Central memory CD8-positive, alpha-beta T cell (primary cell): ENCODE data around the gene MAGI1.

Experiments used
- ATAC-seq: fragments of 150-1000 bp; cut with Tn5 transposase; replicated peaks from 2 replicates; pipeline ENCODE4 v1.10.0; 2022; ENCODE audit warnings: mild to moderate bottlenecking, moderate FRiP score, moderate number of reproducible peaks; ENCODE audit not compliant: poor library complexity, severe bottlenecking; ENCODE audit errors: extremely low read depth
- DNase-seq, 2 donors: peaks; one replicate each; pipeline ENCODE4 v3.0.0; 2021; ENCODE audit warnings: low spot score in 2 of 2
- H3K27ac Mint-ChIP-seq: one replicate; pipeline ENCODE4 v1.8.0; 2022; ENCODE audit warnings: low read depth, mild to moderate bottlenecking, moderate library complexity, mixed read lengths
- H3K27me3 Mint-ChIP-seq: one replicate; pipeline ENCODE4 v1.8.0; 2022; ENCODE audit warnings: mixed read lengths
- H3K36me3 Mint-ChIP-seq: one replicate; pipeline ENCODE4 v1.8.0; 2022; ENCODE audit warnings: mild to moderate bottlenecking, moderate library complexity, mixed read lengths; ENCODE audit not compliant: insufficient read depth
- H3K4me1 Mint-ChIP-seq: one replicate; pipeline ENCODE4 v1.8.0; 2022; ENCODE audit warnings: mixed read lengths
- H3K4me3 Mint-ChIP-seq: one replicate; pipeline ENCODE4 v1.8.0; 2022; ENCODE audit warnings: mild to moderate bottlenecking, moderate library complexity, mixed read lengths
- H3K9me3 Mint-ChIP-seq: one replicate; pipeline ENCODE4 v1.8.0; 2022; ENCODE audit warnings: mixed read lengths

MAGI1 gene

DNA sequence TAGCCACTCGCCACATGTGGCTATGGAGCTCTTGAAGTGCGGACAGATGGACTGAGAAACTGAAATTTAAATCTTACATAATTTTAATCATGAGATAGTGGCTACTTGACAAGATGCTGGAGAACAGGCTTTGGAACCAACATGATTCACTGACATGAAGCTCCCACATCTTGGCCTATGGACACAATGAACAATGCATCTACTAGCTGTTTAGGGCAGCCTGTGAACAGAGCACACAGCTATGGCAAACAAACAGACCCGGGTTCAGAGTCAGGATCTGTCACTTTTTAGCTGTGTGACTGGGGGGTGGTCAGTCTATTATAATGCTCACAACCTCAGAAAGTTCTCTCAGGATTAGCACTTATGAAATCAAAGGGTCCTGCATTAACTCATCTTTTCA lies 616.6 kb downstream of the MAGI1 start:
- ATAC-seq: no peak

DNA sequence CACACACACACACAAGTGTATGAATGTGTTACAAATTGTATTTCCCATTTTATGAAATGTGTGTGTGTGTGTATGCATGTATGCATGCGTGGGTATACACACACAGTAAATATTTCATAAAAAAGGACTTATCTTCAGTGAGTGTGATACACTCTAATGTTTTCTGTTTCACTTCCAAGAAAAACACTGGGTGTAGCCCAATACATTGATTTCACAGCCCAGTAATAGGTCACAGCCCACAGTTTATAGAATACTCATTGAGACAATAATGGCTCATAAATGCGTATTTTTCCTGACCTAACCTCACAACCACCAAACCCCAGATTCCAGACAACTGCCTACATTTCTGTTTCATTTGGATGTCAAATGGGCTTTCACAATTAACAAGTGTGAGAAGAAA lies 619.5 kb downstream of the MAGI1 start:
- H3K36me3 Mint-ChIP-seq: no peaks in the 10 kb centered on the region
- ATAC-seq (no peak), DNase-seq (no peak)
- H3K9me3 Mint-ChIP-seq: peaks cover 21% of the 10 kb centered on the region
- no peaks in the 10 kb centered on the region for H3K27me3 Mint-ChIP-seq
- H3K4me3 Mint-ChIP-seq: no peak overlapping the region
- H3K4me1 Mint-ChIP-seq: no peaks in the 10 kb centered on the region
- H3K27ac Mint-ChIP-seq: no peak overlapping the region

More for the DNA sequence above, 616.6 kb downstream of the MAGI1 start:
- Mint-ChIP-seq H3K36me3 (no peaks in the 10 kb centered on the region), H3K9me3 (peaks cover 21% of the 10 kb centered on the region), H3K4me1 (no peaks in the 10 kb centered on the region), H3K27me3 (no peaks in the 10 kb centered on the region), H3K4me3 (no peak overlapping the region), H3K27ac (no peak overlapping the region)
- DNase-seq: no peak

DNA sequence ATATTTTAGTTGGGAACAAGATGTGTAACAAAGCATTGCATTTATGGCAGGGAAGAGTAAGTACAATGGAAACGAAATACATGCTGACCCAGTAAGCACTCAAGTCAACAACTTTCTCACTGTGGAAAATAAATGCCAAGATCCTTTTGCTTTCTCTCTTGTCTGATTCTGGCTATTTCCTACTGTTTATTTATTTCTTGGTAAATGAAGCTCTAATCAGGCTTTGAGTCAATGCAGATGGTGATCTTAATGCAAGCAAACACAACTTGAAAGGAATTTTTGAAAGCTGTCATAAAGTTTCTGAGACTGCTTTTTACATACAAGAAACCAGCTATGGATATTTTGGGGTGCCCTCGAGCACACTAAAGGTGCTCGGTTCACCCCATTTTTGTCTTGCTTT lies 624.8 kb downstream of the MAGI1 start:
- Mint-ChIP-seq H3K9me3 (peaks cover 11% of the 10 kb centered on the region), H3K36me3 (no peaks in the 10 kb centered on the region), H3K4me1 (no peaks in the 10 kb centered on the region), H3K27ac (no peak overlapping the region), H3K27me3 (no peaks in the 10 kb centered on the region), H3K4me3 (no peak overlapping the region)
- no peak for DNase-seq
- ATAC-seq: no peak

DNA sequence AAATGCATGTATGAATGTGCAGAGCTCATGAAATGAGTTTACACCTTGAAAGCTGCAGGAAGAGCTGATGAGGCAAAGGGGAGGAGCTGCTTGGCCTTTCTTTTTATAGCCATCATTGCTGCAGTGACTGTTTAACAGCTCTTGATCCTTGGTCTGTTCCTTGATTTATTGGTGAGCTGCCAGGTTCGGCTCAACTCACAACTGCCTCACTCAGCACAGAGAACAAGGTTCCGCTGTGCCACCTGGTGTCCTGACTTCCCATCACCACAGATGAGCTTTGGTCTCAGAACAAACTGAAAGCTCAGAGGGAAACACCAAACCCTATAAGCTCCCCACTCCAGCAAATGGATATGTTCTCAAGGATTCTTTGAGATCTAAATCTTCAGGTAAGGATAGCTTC lies 626.1 kb downstream of the MAGI1 start:
- no peaks in the 10 kb centered on the region for H3K27me3 Mint-ChIP-seq
- no peak overlapping the region for H3K4me3 Mint-ChIP-seq
- DNase-seq (no peak), ATAC-seq (no peak)
- H3K36me3 Mint-ChIP-seq: no peaks in the 10 kb centered on the region
- H3K9me3 Mint-ChIP-seq: peaks cover 12% of the 10 kb centered on the region
- H3K4me1 Mint-ChIP-seq: no peaks in the 10 kb centered on the region
- no peak overlapping the region for H3K27ac Mint-ChIP-seq

DNA sequence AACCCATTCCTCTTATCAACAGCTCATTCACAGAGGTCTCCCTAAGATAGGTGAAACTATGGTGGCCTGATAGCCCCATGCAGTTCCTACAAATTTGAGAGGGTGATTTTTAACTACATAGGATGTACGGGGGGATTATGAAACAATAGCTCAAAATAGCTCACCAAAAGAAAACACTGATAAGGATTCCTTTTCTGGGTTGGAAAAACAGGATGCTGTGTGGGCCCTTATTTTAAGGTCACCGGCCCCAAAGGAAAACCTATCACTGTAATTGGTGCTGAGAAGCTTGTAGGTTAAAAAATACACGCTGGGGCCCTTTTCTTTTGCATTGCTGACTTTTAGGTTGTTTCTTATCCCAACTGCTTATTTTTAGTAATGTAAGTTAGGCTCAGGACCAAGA lies 627.4 kb downstream of the MAGI1 start:
- DNase-seq: no peak
- Mint-ChIP-seq H3K9me3 (peaks cover 12% of the 10 kb centered on the region), H3K27ac (no peak overlapping the region), H3K4me1 (no peaks in the 10 kb centered on the region), H3K36me3 (no peaks in the 10 kb centered on the region), H3K27me3 (no peaks in the 10 kb centered on the region), H3K4me3 (no peak overlapping the region)
- ATAC-seq: no peak

DNA sequence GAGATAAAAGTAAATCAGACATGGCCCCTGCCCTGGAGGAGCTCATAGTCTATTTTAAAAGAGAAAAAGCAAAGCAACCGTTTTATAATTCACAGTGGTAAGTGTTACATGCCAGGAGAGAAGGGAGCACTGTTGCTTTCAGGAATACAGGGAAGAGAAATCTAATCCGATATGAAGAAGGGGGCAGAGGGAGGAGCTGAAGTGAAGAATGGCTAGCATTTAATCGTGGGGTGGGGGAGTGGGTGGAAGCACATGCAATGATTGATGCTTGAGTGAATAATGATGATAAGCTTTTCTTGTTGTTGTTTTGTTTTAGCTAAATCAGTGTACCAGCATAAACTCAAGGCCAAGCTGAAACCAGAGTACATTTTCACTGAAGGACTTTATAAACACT lies 629.5 kb downstream of the MAGI1 start:
- H3K27ac Mint-ChIP-seq: no peak overlapping the region
- no peaks in the 10 kb centered on the region for H3K4me1 Mint-ChIP-seq
- DNase-seq (no peak), ATAC-seq (no peak)
- H3K4me3 Mint-ChIP-seq: no peak overlapping the region
- no peaks in the 10 kb centered on the region for H3K27me3 Mint-ChIP-seq
- no peaks in the 10 kb centered on the region for H3K36me3 Mint-ChIP-seq
- peaks cover 12% of the 10 kb centered on the region for H3K9me3 Mint-ChIP-seq

DNA sequence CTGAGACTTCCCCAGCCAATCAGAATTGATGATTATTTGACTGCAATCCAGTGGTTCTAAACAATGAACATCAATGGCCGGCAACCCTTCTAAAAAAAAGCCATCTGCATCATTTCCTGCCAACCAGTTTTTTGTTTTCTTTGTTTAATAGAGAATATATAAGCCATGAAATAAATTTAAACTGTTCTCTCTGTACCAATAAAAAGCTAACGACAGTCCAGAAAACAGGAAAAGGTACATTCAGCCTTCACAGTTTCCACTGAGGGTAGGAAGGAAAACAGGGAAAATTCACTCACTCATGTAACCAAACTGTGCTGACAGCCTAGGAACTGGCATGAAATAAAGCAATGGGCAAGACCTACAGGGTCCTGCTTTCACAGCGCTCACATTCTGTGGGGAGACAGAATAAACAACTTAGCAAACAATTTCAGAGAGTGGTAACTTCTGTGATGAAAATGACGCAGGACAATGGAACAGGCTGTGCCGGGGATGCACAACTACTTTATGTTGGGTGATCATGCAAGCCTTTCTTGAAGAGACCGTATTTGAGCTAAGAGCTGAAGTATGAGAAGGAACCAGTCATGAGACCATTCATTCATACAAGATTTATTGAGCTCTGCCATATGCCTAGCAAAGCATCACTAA lies 630.1 kb downstream of the MAGI1 start:
- ATAC-seq (no peak), DNase-seq (no peak)
- Mint-ChIP-seq H3K36me3 (no peaks in the 10 kb centered on the region), H3K27ac (no peak overlapping the region), H3K9me3 (peaks cover 12% of the 10 kb centered on the region), H3K4me1 (no peaks in the 10 kb centered on the region), H3K27me3 (no peaks in the 10 kb centered on the region), H3K4me3 (no peak overlapping the region)

DNA sequence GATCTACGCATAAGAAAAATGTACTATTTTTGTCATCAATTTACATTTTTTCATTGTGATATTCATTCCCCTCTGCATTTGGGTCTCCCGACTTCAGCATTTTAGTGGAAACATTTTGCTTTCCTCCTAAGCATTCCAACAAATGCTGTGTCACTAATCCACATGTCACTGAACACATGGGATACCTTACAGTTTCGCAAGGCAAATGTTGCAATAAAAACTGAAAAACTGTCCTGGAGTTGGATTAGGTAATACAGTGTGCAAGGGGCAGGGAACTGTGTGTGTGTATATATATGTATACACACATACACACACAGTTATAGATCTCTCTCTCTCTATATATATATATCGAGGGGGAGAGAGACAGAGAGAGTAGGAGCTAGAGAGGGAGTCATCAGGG lies 632.2 kb downstream of the MAGI1 start:
- ATAC-seq (no peak), DNase-seq (no peak)
- peaks cover 18% of the 10 kb centered on the region for H3K9me3 Mint-ChIP-seq
- no peaks in the 10 kb centered on the region for H3K4me1 Mint-ChIP-seq
- H3K27ac Mint-ChIP-seq: no peak overlapping the region
- H3K27me3 Mint-ChIP-seq: no peaks in the 10 kb centered on the region
- no peaks in the 10 kb centered on the region for H3K36me3 Mint-ChIP-seq
- H3K4me3 Mint-ChIP-seq: no peak overlapping the region

DNA sequence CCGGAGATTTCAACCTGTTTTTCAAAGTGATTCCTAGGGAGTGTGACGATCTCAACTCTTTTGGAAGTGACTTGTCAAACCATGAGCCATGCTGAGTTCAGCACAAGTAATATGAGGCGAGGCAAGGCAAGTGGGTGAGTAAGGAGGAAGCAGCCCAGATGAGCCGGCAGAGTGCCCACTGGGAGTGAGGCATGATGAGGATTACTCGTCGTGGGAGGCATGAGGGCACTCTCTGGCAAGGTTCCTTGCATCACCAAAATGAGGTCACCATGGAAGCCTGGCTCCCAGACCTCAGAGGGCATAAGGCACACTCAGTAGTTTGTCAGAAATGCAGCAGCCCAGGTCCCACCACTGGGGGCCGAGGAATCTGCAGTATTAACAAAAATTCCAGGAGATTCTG lies 636.1 kb downstream of the MAGI1 start:
- no peaks in the 10 kb centered on the region for H3K4me1 Mint-ChIP-seq
- no peak overlapping the region for H3K4me3 Mint-ChIP-seq
- no peaks in the 10 kb centered on the region for H3K27me3 Mint-ChIP-seq
- DNase-seq (no peak), ATAC-seq (no peak)
- H3K27ac Mint-ChIP-seq: no peak overlapping the region
- H3K9me3 Mint-ChIP-seq: peaks cover 12% of the 10 kb centered on the region
- H3K36me3 Mint-ChIP-seq: no peaks in the 10 kb centered on the region

DNA sequence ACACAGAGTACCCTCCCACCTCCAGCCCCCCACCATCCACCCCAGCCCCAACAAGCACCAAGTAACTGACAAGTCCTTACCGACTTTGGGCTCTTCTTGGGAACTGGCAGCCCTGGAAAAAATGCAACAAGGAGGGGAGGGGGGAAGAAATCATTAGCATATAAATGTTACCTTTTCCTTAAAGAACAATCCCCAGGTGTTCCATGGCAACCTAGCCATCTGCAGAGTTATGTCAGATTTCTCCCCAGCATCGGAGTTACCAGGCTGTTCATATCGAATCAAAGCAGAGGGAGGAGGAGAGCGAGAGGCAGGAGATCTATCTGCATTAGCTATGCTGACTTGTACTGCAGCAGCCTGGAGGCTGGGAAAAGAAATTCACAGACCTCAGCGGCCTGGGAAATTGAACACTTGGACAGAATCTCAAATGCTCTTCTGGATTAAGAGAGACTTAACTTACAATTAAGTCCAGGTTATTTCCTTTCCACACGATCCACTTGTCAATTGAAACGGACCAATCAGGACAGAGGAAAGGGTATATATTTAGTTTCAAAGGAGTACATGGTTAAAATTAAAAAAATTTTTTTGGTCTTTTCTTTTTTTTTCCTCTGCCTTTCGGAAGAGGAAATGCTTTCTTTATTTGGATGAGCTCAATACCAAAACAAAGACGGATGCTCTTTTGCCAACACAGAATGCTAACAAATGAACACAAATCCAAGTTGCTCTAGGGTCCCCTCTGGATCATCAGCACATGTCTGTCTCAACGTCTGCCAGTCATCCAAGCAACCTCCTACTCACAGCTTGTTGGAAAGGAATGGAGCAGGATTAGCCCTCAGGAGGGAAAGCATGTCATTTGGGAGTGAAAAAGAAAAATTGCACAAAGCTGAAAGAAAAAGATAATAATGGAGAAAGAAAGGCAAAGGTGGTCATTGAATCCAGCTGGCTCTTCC lies 637.1 kb downstream of the MAGI1 start:
- ATAC-seq: no peak
- H3K27me3 Mint-ChIP-seq: no peaks in the 10 kb centered on the region
- no peaks in the 10 kb centered on the region for H3K4me1 Mint-ChIP-seq
- no peak overlapping the region for H3K4me3 Mint-ChIP-seq
- peaks cover 12% of the 10 kb centered on the region for H3K9me3 Mint-ChIP-seq
- no peak for DNase-seq
- no peaks in the 10 kb centered on the region for H3K36me3 Mint-ChIP-seq
- no peak overlapping the region for H3K27ac Mint-ChIP-seq

DNA sequence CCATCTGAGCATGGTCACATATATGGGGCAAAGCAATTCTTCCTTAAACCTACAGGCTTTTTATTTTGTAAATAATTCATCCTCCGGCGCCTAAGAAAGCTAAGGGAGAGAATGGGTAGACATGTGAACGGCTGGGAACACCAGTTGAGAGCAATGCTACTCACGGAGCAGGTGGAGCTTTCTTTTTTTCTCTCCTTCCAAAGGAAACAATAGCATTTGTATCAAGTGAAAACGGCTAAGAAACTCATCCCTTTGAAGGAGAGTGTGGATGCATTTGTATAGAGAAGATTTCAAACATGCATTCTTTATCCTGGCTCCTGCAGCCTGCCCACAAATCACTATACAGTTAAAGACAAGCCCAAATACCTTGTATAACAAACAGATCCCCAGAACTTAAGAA lies 637.8 kb downstream of the MAGI1 start:
- Mint-ChIP-seq H3K9me3 (peaks cover 14% of the 10 kb centered on the region), H3K36me3 (no peaks in the 10 kb centered on the region), H3K27ac (no peak overlapping the region), H3K4me3 (no peak overlapping the region), H3K4me1 (no peaks in the 10 kb centered on the region), H3K27me3 (no peaks in the 10 kb centered on the region)
- no peak for ATAC-seq
- DNase-seq: no peak

DNA sequence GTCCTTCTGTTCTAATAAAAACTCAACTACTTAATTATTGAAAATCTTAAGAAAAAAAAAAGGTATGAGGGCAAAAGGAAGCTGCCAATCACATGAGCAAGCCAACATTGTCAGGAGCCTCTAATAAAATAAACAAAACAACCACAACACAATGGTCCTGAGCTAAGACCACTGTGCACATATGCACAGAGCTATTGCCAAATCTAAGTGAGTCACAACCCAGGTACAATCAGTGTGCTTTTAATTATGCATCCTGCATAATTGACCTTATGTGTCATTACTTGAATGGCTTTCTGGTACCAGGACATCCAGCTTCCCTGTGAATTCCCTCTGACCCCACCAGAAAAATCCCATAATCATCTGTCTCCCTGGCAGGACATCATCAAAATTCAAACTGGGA lies 639.8 kb downstream of the MAGI1 start:
- H3K36me3 Mint-ChIP-seq: no peaks in the 10 kb centered on the region
- no peaks in the 10 kb centered on the region for H3K27me3 Mint-ChIP-seq
- DNase-seq: no peak
- ATAC-seq: no peak
- H3K9me3 Mint-ChIP-seq: peaks cover 20% of the 10 kb centered on the region
- H3K4me3 Mint-ChIP-seq: no peak overlapping the region
- H3K4me1 Mint-ChIP-seq: no peaks in the 10 kb centered on the region
- no peak overlapping the region for H3K27ac Mint-ChIP-seq

DNA sequence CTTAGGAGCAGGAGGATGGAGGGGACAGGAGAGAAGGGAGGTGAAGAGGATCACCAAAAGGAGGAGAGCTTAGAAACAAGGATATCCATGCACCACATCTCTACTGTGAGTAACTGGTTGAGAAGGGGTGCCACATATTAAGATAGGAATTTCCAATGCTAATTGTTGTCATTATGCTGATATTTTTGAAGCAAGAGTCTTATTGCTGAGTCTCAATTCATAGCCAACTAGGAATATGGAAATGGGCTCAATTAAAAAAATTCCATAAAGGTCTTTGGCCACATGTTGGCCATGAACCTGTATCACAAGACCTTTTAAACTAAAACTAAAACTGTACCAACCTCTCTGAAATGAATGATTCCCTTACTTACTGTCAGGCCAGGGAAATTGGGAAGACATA lies 642.6 kb downstream of the MAGI1 start:
- Mint-ChIP-seq H3K4me3 (no peak overlapping the region), H3K4me1 (no peaks in the 10 kb centered on the region), H3K9me3 (peaks cover 13% of the 10 kb centered on the region), H3K36me3 (no peaks in the 10 kb centered on the region), H3K27ac (no peak overlapping the region), H3K27me3 (no peaks in the 10 kb centered on the region)
- no peak for DNase-seq
- ATAC-seq: no peak
